ENCODE results near the gene CMTM2. TPM values are rescaled to one million over a fixed set of nuclear protein-coding genes. Genes with fewer than 3 reads are reported as not detected.
"Not testable (repeated sequence)": the region's sequence is repeated elsewhere in the genome, so short reads cannot be mapped to it uniquely, and the experiment has no call there.

The CMTM2 gene
- total RNA-seq, 2 experiments from 2014 or later: not detected

DNA sequence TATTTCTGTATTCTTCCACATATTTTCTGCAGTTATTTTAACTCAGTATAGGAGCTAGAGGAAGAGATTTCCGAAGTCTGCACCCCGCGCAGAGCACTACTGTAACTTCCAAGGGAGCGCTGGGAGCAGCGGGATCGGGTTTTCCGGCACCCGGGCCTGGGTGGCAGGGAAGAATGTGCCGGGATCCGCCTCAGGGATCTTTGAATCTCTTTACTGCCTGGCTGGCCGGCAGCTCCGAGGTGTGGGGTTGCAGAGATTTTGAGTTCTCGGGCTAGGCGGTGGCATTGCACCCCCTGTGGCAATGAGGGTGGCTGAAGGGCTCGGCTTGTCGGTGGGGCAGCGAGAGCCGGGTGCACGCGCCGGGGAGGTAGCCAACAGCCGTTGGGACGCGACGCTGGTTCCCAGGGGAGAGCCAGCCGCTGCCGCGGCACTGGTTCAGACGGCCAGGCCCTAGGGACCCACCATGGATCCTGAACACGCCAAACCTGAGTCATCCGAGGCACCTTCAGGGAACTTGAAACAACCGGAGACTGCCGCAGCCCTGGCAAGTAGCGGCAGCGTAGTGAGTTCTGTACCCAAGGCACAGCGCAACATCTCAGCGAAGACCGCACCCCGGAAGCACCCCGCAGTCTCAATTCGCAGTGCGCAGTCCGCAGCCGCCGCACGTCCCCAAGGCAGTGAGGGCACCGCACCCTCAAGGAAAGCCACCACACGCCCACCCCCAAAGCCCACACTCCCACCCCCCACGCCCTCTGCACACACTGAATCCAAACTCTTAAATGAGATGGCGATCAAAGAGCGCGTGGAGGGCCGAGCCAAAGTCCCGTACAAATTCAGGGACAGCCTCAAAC, 13.0 kb upstream of the CMTM2 start, which contains the start of gene CMTM1:
CMTM1 (plus strand) TSS at position 389 of the 851 bp plus-strand sequence; CDS start at position 464, 75 bp downstream.
- H3K27me3 Mint-ChIP-seq: no peaks in the 10 kb centered on the region
- no peak within 1 kb of the TSS for H3K27ac Mint-ChIP-seq
- peaks cover 35% of the 10 kb centered on the region for H3K36me3 Mint-ChIP-seq
- H3K9me3 Mint-ChIP-seq: no peaks in the 10 kb centered on the region
- DNase-seq: no peak
- peaks cover 33% of the 10 kb centered on the region for H3K4me1 Mint-ChIP-seq
- H3K4me3 Mint-ChIP-seq: no peak within 1 kb of the TSS

- not testable (repeated sequence) for H3K27ac Mint-ChIP-seq, H3K27me3 Mint-ChIP-seq
Observed at GRCh38 chr16:66567270-66567669, 12.0 kb upstream of the CMTM2 start.

DNA sequence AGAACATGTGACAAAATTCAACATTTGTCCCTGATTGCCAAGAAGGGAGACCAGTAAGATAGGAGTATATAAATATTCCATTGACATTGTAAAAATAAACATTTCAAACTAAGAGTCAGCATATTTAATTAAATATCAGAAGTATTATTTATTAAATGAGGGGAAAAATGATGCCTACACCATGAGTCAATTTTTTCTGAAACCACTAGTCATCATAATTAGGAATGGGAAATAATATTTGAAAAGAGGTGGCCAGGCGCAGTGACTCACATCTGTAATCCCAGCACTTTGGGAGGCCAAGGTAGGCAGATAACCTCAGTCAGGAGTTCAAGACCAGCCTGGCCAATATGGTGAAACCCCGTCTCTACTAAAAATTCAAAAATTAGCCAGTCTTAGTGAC, 10.9 kb upstream of the CMTM2 start:
- H3K27ac Mint-ChIP-seq: no peak overlapping the region
- peaks cover 20% of the 10 kb centered on the region for H3K4me1 Mint-ChIP-seq
- DNase-seq: no peak
- no peaks in the 10 kb centered on the region for H3K27me3 Mint-ChIP-seq
- H3K9me3 Mint-ChIP-seq: no peaks in the 10 kb centered on the region
- H3K4me3 Mint-ChIP-seq: no peak overlapping the region
- peaks cover 32% of the 10 kb centered on the region for H3K36me3 Mint-ChIP-seq

More at GRCh38 chr16:66567270-66567669, 12.0 kb upstream of the CMTM2 start:
- peaks cover 34% of the 10 kb centered on the region for H3K36me3 Mint-ChIP-seq
- not testable (repeated sequence) for H3K4me3 Mint-ChIP-seq, DNase-seq, H3K9me3 Mint-ChIP-seq
- H3K4me1 Mint-ChIP-seq: peaks cover 27% of the 10 kb centered on the region

GRCh38 chr16:66569131-66569530, 10.1 kb upstream of the CMTM2 start:
- Mint-ChIP-seq H3K36me3 (peaks cover 27% of the 10 kb centered on the region), H3K27ac (no peak overlapping the region), H3K4me1 (peaks cover 13% of the 10 kb centered on the region), H3K4me3 (no peak overlapping the region), H3K9me3 (no peaks in the 10 kb centered on the region), H3K27me3 (no peaks in the 10 kb centered on the region)
- DNase-seq: no peak

- H3K27ac Mint-ChIP-seq: no peak overlapping the region
- DNase-seq: no peak
- H3K27me3 Mint-ChIP-seq: no peaks in the 10 kb centered on the region
- no peaks in the 10 kb centered on the region for H3K9me3 Mint-ChIP-seq
- H3K4me3 Mint-ChIP-seq: no peak overlapping the region
- H3K4me1 Mint-ChIP-seq: peaks cover 11% of the 10 kb centered on the region
- H3K36me3 Mint-ChIP-seq: peaks cover 23% of the 10 kb centered on the region
Observed at GRCh38 chr16:66569827-66570405, 9.3 kb upstream of the CMTM2 start.

DNA sequence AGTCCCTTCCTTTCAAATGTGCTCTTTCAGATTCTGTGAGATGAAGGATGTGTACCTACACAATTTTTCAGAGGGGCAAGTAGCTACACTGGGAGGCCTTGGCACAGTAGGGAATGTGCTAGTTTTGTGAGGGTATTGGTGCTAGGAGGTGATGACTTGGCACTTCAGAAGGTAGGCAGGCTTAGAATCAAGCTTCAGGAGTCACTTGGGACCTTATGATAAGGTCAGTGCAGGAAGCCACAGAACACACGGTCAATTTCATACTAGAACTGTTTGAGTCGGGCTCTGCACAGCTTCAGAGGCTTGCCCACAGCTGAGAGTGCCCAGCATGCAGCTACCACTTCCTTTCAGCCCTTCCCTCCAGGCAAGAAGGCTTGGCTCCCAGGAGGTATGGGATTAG, 6.9 kb upstream of the CMTM2 start:
- Mint-ChIP-seq H3K27me3 (peaks cover 2% of the 10 kb centered on the region), H3K27ac (no peak overlapping the region), H3K4me1 (peaks cover 7% of the 10 kb centered on the region), H3K36me3 (peaks cover 6% of the 10 kb centered on the region), H3K4me3 (no peak overlapping the region), H3K9me3 (no peaks in the 10 kb centered on the region)
- no peak for DNase-seq

GRCh38 chr16:66574081-66574480, 5.2 kb upstream of the CMTM2 start:
- Mint-ChIP-seq H3K4me1 (peaks cover 5% of the 10 kb centered on the region), H3K9me3 (no peaks in the 10 kb centered on the region), H3K36me3 (no peaks in the 10 kb centered on the region), H3K4me3 (no peak overlapping the region), H3K27ac (no peak overlapping the region), H3K27me3 (peaks cover 18% of the 10 kb centered on the region)
- no peak for DNase-seq

DNA sequence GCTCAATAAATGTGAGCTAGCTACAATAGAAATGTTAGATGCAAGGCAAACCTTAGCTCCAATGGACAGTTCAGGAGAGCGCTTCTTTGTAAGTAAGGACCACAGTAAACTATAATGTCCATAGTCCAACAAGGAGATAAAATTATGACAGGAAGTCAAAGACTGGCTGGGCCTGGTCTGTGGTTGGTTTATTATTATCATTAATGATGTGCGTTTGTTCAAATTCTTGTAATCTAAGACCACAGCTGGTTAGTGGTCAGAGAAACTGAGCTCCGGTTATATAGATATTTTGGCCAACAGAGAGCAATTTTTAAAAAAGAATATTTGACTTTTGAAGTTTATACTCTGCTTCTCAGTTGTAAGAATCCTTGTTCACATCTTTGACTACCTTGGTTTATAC, 4.7 kb upstream of the CMTM2 start:
- H3K36me3 Mint-ChIP-seq: no peaks in the 10 kb centered on the region
- H3K27ac Mint-ChIP-seq: no peak overlapping the region
- H3K9me3 Mint-ChIP-seq: no peaks in the 10 kb centered on the region
- no peak overlapping the region for H3K4me3 Mint-ChIP-seq
- DNase-seq: no peak
- peaks cover 5% of the 10 kb centered on the region for H3K4me1 Mint-ChIP-seq
- H3K27me3 Mint-ChIP-seq: peaks cover 22% of the 10 kb centered on the region

DNA sequence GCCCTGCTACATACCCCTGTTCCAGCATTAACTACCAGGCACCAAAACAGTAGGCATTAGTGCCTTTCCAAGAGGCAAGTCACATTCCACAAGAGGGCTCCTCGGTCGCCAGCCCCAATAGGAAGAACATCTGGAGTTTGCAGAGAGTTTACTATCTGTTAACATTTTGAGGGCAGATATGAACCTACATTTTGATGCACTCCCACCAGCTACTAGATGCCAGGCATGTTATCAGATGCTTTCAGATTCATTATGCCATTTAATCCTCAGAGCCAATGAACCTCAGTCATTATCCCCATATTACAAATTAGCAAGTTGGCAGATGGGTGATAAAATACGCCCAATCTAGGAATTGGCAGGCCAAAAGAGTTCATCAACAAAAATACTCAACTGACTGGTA, 4.2 kb upstream of the CMTM2 start:
- H3K4me1 Mint-ChIP-seq: peaks cover 5% of the 10 kb centered on the region
- no peak overlapping the region for H3K27ac Mint-ChIP-seq

GRCh38 chr16:66576296-66576695, 3.0 kb upstream of the CMTM2 start:
- no peaks in the 10 kb centered on the region for H3K9me3 Mint-ChIP-seq
- no peaks in the 10 kb centered on the region for H3K36me3 Mint-ChIP-seq
- DNase-seq: no peak
- H3K27ac Mint-ChIP-seq: no peak overlapping the region
- H3K4me3 Mint-ChIP-seq: no peak overlapping the region
- H3K4me1 Mint-ChIP-seq: peaks cover 8% of the 10 kb centered on the region
- peaks cover 37% of the 10 kb centered on the region for H3K27me3 Mint-ChIP-seq

More for the DNA sequence above, 4.2 kb upstream of the CMTM2 start:
- H3K4me3 Mint-ChIP-seq: no peak overlapping the region
- H3K27me3 Mint-ChIP-seq: peaks cover 27% of the 10 kb centered on the region
- no peaks in the 10 kb centered on the region for H3K9me3 Mint-ChIP-seq
- no peak for DNase-seq
- H3K36me3 Mint-ChIP-seq: no peaks in the 10 kb centered on the region

- H3K4me3 Mint-ChIP-seq: no peak overlapping the region
- no peak overlapping the region for H3K27ac Mint-ChIP-seq
- H3K9me3 Mint-ChIP-seq: no peaks in the 10 kb centered on the region
- H3K36me3 Mint-ChIP-seq: no peaks in the 10 kb centered on the region
- H3K27me3 Mint-ChIP-seq: peaks cover 39% of the 10 kb centered on the region
- no peak for DNase-seq
- peaks cover 10% of the 10 kb centered on the region for H3K4me1 Mint-ChIP-seq
Observed at GRCh38 chr16:66580605-66581209, 1.4 kb downstream of the CMTM2 start.

DNA sequence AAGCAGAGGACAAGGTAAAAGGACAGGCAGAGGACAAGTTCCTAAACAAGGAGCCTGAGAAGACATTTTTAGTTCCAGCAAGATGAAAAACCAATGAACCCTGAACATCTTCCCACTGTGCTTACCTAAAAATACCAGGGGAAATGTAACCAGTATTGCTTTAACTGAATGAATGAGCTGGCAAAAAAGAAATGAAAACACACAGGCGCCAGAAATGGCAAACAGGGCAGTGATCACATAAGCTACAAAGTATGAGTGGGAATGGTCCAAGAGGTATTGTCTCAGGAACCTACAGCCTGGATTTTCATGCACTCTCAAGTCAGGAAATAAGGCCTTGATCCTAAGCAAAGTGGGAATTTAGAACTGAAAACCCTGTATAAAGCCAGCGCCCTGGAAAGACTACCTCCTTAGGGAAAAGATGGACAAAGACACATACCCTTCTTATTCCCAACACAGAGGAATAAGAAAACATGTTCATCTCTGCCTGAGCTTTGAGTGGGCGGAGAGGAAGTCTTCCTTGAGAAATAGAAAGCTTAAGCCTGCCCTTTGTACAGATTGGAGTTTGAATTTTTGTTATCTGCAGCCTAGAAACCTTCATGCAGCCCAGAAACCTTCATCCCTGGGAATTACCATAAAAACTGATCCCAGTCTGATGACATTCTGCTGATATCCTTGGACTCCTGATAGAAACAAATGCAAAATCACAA, 2.1 kb downstream of the CMTM2 start:
- H3K4me1 Mint-ChIP-seq: peaks cover 10% of the 10 kb centered on the region
- H3K4me3 Mint-ChIP-seq: no peak overlapping the region
- H3K27ac Mint-ChIP-seq: no peak overlapping the region
- H3K36me3 Mint-ChIP-seq: no peaks in the 10 kb centered on the region
- H3K27me3 Mint-ChIP-seq: peaks cover 43% of the 10 kb centered on the region
- no peaks in the 10 kb centered on the region for H3K9me3 Mint-ChIP-seq
- no peak for DNase-seq

DNA sequence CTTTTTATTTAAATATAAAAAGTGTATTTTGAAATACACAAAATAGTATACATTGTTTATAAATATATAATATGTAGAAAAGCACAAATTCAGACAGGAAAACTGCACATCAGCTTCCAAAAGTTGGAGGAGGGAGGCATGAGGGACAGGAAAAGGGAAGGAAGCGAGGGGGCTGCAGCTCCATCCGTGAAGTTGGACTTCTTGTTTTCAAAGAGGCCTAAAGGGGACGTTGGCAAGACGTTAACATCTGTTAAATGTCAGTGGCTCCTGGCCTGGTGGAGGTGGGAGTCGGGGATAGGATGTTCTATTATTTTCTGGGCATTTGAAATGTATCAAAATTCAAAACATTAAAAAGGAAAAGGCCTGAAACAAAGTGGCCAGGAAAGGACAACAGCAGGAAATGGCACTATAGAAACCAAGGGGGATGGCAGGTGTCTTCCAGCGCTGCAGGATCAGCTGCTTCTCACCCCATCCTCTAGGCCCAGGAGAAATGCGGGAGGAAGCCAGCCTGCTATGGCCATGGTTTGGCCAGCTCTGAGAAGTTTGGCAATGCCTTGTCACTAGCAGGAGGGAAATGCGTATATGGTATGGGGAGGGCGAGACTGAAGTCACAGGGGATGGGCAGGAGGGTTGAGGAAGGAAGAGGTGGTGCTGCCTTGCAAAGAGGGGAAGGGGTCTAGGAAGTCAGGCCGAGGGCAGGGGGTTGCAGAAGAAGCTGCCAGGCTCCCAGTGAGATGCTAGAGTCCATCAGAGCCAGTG, 6.4 kb downstream of the CMTM2 start:
- Mint-ChIP-seq H3K27me3 (peaks cover 10% of the 10 kb centered on the region), H3K36me3 (no peaks in the 10 kb centered on the region), H3K27ac (no peak overlapping the region), H3K4me3 (no peak overlapping the region), H3K9me3 (no peaks in the 10 kb centered on the region), H3K4me1 (peaks cover 35% of the 10 kb centered on the region)
- DNase-seq: no peak

GRCh38 chr16:66587881-66588600, 8.8 kb downstream of the CMTM2 start:
- Mint-ChIP-seq H3K4me1 (peaks cover 33% of the 10 kb centered on the region), H3K27ac (no peak overlapping the region), H3K9me3 (no peaks in the 10 kb centered on the region), H3K4me3 (peak overlapping the region; percentile 62), H3K27me3 (peaks cover 6% of the 10 kb centered on the region), H3K36me3 (no peaks in the 10 kb centered on the region)
- DNase-seq: no peak
